ENCODE results near the gene RAD51B.

Gene RAD51B

DNA sequence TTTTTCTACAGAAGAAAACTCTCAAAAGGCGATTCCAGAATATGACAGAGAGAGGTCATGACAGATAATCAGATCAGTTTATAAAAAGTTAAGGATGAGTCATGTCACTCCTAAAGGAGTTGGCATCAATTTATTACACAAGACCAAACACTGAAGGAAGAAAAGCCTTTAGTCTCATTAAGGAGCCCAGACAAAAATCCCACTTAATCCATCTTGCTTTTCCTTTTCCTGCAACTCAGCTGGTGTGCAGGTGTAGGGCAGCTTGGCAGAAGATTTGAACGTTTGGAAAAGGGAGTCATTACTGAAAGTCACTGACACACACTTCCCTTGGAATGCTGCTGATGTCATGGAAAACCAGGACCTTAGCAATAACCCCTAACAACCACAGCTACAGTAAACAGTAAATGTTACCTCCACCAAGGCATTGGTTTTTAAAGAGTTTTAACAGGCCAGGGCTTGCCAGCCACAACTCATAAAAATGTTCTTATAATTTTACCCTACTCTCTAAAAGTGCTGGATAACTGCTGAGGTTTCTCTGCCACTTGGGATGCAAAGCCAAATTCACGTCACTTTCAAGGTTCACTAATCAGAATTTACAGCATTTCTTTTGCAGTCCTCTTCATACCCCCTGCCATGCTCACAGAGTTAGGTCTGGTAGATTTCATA is 320.6 kb downstream of the RAD51B start:
- no peak for DNase-seq (ENCODE audit: low read depth in 1 of 2, low spot score in 1 of 2)

- DNase-seq (ENCODE audit: low read depth in 1 of 2, low spot score in 1 of 2): no peak
These were observed 321.2 kb downstream of the RAD51B start for GRCh38 chr14:68140806-68141205.

- DNase-seq (ENCODE audit: low read depth in 1 of 2, low spot score in 1 of 2): no peak
These were observed 321.9 kb downstream of the RAD51B start for GRCh38 chr14:68141281-68142088.

GRCh38 chr14:68143341-68143841 is 323.8 kb downstream of the RAD51B start:
- DNase-seq (ENCODE audit: low read depth in 1 of 2, low spot score in 1 of 2): no peak

- DNase-seq (ENCODE audit: low read depth in 1 of 2, low spot score in 1 of 2): no peak
These were observed 324.6 kb downstream of the RAD51B start for GRCh38 chr14:68144051-68144681.

GRCh38 chr14:68145036-68145435 is 325.5 kb downstream of the RAD51B start:
- no peak for DNase-seq (ENCODE audit: low read depth in 1 of 2, low spot score in 1 of 2)

- no peak for DNase-seq (ENCODE audit: low read depth in 1 of 2, low spot score in 1 of 2)
These were observed 326.0 kb downstream of the RAD51B start for GRCh38 chr14:68145539-68145938.

- no peak for DNase-seq (ENCODE audit: low read depth in 1 of 2, low spot score in 1 of 2)
These were observed 327.2 kb downstream of the RAD51B start for GRCh38 chr14:68146818-68147217.

DNA sequence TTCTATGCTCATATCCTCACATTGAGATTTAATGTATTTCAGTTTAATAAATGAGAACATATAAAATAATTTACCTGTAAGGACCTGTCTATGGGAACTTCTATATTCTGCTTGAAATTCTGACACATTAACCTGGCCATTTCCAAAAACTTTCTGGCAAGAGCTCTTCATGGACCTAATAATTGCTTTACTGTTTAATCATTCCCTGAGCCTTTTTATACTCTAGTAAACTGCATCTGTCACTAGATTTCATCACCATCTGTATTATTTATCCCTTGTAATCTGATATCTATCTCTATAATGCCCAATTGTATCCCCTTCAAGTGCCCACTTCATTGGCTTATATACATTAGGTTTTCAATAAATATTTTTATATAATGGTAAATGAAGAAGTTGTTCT is 327.7 kb downstream of the RAD51B start:
- no peak for DNase-seq (ENCODE audit: low read depth in 1 of 2, low spot score in 1 of 2)

DNA sequence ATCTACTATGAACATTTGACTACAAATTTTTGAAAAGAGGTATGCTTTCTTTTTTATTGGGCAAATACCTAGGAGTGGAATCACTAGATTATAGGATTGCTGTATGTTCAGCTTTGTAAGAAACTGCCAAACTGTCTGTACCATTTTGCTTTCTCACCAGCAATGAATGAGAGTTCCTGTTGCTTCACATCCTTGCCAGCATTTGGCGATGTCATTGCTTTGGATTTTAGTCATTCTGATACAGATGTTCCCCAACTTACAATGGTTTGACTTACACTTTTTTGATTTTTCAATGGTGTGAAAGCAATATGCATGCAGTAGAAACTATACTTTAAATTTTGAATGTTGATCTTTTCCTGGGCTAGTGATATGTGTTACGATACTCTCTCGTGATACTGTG is 328.7 kb downstream of the RAD51B start:
- DNase-seq (ENCODE audit: low read depth in 1 of 2, low spot score in 1 of 2): no peak

DNA sequence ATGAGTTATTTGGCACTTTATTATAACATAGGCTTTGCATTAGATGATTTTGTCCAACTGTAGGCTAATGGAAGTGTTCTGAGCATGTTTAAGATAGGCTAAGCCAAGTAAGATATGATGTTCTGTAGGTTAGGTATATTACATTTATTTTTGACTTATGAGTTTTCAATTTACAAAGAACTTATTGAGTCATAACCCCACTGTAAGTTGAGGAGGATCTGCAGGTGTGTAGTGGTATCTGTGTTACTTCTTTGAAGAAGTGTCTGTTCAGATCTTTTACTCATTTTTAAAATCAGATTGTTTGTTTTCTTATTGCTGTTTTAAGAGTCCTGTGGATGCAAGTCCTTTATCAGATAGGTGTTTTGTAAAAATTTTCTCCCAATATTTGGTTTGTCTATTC is 329.2 kb downstream of the RAD51B start:
- DNase-seq (ENCODE audit: low read depth in 1 of 2, low spot score in 1 of 2): no peak

DNA sequence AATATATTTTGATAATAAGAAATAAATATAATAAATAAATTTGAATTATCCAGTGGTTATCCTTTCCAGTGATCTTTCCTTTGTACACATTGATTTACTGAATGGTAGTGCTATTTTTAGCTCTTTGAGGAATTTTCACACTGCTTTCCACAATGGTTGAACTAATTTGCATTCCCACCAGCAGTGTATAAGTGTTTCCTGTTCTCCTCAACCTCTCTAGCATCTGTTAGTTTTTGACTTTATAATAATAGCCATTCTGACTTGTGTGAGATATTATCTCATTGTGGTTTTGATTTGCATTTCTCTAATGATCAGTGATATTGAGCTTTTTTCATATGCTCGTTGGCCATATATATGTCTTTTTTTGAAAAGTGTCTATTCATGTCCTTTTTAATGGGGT is 333.7 kb downstream of the RAD51B start:
- DNase-seq (ENCODE audit: low read depth in 1 of 2, low spot score in 1 of 2): no peak

DNA sequence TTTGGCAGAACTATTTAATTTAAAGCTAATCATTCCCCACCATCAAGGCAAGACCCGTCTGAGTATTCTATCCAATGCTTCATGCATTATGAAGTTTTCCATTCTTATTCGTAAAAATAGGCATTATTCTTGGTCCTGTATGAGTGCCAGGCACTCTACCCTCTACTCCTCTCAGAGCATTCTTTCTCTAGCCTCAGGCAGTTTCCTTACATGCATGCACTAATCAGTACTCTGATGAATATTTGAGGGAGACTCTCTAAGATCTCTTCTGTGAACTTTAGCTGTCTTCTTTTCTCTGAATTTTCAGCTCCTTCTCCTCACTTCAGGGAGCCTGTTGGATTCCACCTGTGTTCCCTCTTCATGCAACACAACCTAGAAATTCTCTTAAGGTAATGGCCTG is 334.7 kb downstream of the RAD51B start:
- no peak for DNase-seq (ENCODE audit: low read depth in 1 of 2, low spot score in 1 of 2)

- DNase-seq (ENCODE audit: low read depth in 1 of 2, low spot score in 1 of 2): no peak
These were observed 338.4 kb downstream of the RAD51B start for GRCh38 chr14:68157971-68158371.

DNA sequence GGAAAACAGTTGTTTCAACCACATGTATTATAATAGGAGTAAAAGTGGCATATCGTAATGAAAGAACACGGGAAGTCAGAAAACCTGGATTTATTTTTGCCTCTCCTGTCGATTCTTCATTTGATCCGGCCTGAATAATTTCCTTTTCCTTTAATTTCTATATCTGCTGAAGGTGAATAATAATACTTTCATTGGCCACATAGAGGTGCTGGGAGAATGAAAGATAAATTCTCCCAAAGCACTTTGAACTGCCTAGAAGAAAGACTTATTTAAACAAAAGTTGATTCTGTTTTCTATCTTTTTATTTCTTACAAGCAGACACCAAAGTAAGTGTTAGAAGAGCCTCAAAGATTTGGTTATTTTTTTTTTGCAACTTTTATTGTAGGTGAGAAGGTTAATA is 339.1 kb downstream of the RAD51B start:
- DNase-seq (ENCODE audit: low read depth in 1 of 2, low spot score in 1 of 2): no peak

DNA sequence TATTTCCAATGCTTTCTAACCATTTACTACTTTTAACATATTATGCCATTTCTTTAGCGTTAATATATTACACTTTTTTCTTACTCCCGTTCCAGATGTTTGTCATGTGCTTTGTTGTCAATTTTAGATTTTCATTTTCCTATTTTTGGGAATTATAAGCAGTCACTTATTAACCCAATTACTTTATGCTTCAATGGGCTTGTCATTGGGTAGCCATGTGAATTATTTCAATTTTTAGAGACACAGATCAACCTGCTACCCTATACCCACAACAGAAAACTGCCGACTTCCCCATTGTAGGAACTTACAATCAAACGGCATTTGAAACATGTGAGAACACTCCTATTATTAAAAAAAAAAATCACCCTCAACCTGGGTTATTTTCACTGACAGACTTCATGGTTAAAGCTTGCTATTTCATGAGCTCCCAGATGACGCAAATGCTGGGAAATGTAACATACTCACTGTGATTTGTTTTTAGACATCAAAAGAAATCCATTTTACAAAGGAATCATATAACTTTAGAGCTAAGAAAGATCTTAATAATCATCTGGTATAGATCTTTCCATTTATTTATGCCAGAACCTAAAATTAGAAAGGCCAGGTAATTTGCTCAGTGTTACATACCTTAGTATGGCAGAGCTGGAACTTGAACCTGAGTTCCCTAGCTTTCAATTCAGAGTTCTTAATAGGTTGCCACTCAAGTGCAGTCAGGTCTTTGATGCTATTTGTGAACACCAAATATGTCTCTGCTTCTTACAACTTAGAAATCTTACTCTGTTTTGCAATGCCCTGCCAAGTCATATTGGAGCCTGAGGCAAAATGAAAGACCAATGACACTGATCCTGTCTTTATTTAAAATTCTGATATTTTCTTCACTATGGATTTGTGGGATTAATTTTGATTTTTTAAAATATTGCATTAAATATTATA is 340.4 kb downstream of the RAD51B start:
- DNase-seq (ENCODE audit: low read depth in 1 of 2, low spot score in 1 of 2): no peak

GRCh38 chr14:68160779-68161546 is 341.4 kb downstream of the RAD51B start:
- DNase-seq (ENCODE audit: low read depth in 1 of 2, low spot score in 1 of 2): no peak

- DNase-seq (ENCODE audit: low read depth in 1 of 2, low spot score in 1 of 2): no peak
These were observed 343.3 kb downstream of the RAD51B start for GRCh38 chr14:68162887-68163286.

GRCh38 chr14:68164711-68165113 is 345.1 kb downstream of the RAD51B start:
- DNase-seq (ENCODE audit: low read depth in 1 of 2, low spot score in 1 of 2): no peak

- no peak for DNase-seq (ENCODE audit: low read depth in 1 of 2, low spot score in 1 of 2)
These were observed 345.8 kb downstream of the RAD51B start for GRCh38 chr14:68165274-68165843.
